VCaP (cell line): Measurements from ENCODE around the gene LHFPL4.
"Not testable (repeated sequence)": the region's sequence is repeated elsewhere in the genome, so short reads cannot be mapped to it uniquely, and the experiment has no call there.

ENCODE experiments used
- H3K27ac ChIP-seq: fragments of 450-650 bp; 2 replicates; pipeline ENCODE4 v1.5.1; 2017
- CTCF ChIP-seq: fragments of 450-650 bp; conservative IDR thresholded peaks from 2 replicates; pipeline ENCODE4 v1.5.1; 2017; ENCODE audit warnings: mild to moderate bottlenecking, moderate library complexity

Gene LHFPL4

GRCh38 chr3:9553021-9553947 is at the start of gene LHFPL4:
Gene LHFPL4, minus strand, starts transcription at chr3:9553822. Its CDS starts 1,143 bp downstream, at chr3:9552679.
- TF ChIP-seq CTCF = no peak
- H3K27ac ChIP-seq = no peak within 1 kb of the TSS

- TF ChIP-seq CTCF = no peak
- no peak overlapping the region for H3K27ac ChIP-seq
Observed at GRCh38 chr3:9602620-9603019, 49.0 kb upstream of the LHFPL4 start.

GRCh38 chr3:9601006-9601581 is 47.5 kb upstream of the LHFPL4 start:
- H3K27ac ChIP-seq = peak overlapping the region; percentile 58
- TF ChIP-seq CTCF = 0 out of 2 replicates have a peak, but pooled peaks have one; percentile 4

GRCh38 chr3:9600597-9600996 is 47.0 kb upstream of the LHFPL4 start:
- peak overlapping the region; percentile 58 for H3K27ac ChIP-seq
- TF ChIP-seq CTCF = peak; percentile 30

GRCh38 chr3:9598783-9599387 is 45.3 kb upstream of the LHFPL4 start:
- no peak for TF ChIP-seq CTCF

GRCh38 chr3:9595877-9596276 is 42.3 kb upstream of the LHFPL4 start:
- TF ChIP-seq CTCF = no peak
- no peak overlapping the region for H3K27ac ChIP-seq

More at GRCh38 chr3:9598783-9599387, 45.3 kb upstream of the LHFPL4 start:
- H3K27ac ChIP-seq = peak overlapping the region; percentile 58

GRCh38 chr3:9591781-9592180 is 38.2 kb upstream of the LHFPL4 start:
- H3K27ac ChIP-seq = not testable (repeated sequence)
